GM21360 (cell line): Measurements from ENCODE around the gene REPS1.

Experiments
- ATAC-seq: cut with Tn5 transposase; IDR thresholded peaks from one replicate; pipeline ENCODE4 v1.9.1; 2021; ENCODE audit warnings: mild to moderate bottlenecking, moderate library complexity; ENCODE audit not compliant: unreplicated experiment

REPS1 gene

GRCh38 chr6:138862456-138862855 is 125.6 kb downstream of the REPS1 start:
- ATAC-seq, result no peak

GRCh38 chr6:138857775-138858174 is 130.3 kb downstream of the REPS1 start:
- ATAC-seq, result no peak

- ATAC-seq, result no peak
Measured at GRCh38 chr6:138856654-138857053, 131.4 kb downstream of the REPS1 start.
